Common myeloid progenitor, CD34-positive (primary cell): Measurements from ENCODE around the gene ATF6.

Experiments
- CTCF ChIA-PET: fragments of 350-600 bp; sonication (Branson Sonifier 250); formaldehyde crosslinking; loops from one replicate; lab custom pipeline; 2021; ENCODE audit warnings: antibody characterized with exemption; lab: Charles Lee
- POLR2A ChIA-PET: fragments of 350-600 bp; sonication (Branson Sonifier 250); formaldehyde crosslinking; loops from one replicate; lab custom pipeline; 2021; ENCODE audit warnings: antibody characterized with exemption; lab: Charles Lee
- DNase-seq, 3 donors: peaks; one replicate each; pipeline versions ENCODE4 v3.0.0 to v3.0.0-alpha.2; 2013
- H3K27ac ChIP-seq, 2 experiments: 1 replicate in 1 of 2; 2 replicates in 1 of 2; pipeline ENCODE4 v1.7.0; 2013; ENCODE audit warnings: inconsistent platforms in 2 of 2, low read length in 2 of 2, mild to moderate bottlenecking in 2 of 2, low read depth in 1 of 2, moderate library complexity in 1 of 2; ENCODE audit not compliant: severe bottlenecking in 2 of 2, insufficient read depth in 1 of 2, poor library complexity in 1 of 2
- H3K27me3 ChIP-seq, 5 experiments: replicated peaks in 2 of 5; 1 replicate in 3 of 5; 2 replicates in 2 of 5; pipeline versions ENCODE4 v1.6.1 to v1.7.0; 2013; ENCODE audit warnings: low read length in 4 of 5, mild to moderate bottlenecking in 2 of 5, moderate library complexity in 2 of 5, inconsistent platforms in 1 of 5; ENCODE audit not compliant: insufficient read depth in 5 of 5, control insufficient read depth in 4 of 5
- H3K36me3 ChIP-seq, 4 experiments: 1 replicate in 2 of 4; 2 replicates in 2 of 4; pipeline versions ENCODE4 v1.6.1 to v1.7.0; 2013; ENCODE audit warnings: low read length in 3 of 4, control low read depth in 1 of 4, mild to moderate bottlenecking in 1 of 4; ENCODE audit not compliant: control insufficient read depth in 4 of 4, insufficient read depth in 4 of 4
- H3K4me1 ChIP-seq, 4 experiments: 1 replicate in 3 of 4; 2 replicates in 1 of 4; pipeline versions ENCODE4 v1.6.1 to v1.7.1; 2013; ENCODE audit warnings: low read length in 3 of 4, mild to moderate bottlenecking in 3 of 4, control low read depth in 1 of 4, inconsistent platforms in 1 of 4, moderate library complexity in 1 of 4; ENCODE audit not compliant: control insufficient read depth in 4 of 4, insufficient read depth in 4 of 4; ENCODE audit errors: control extremely low read depth in 1 of 4
- H3K4me3 ChIP-seq, 7 experiments: 1 replicate in 4 of 7; 2 replicates in 3 of 7; pipeline versions ENCODE4 v1.5.1 to v1.7.0; 2013; ENCODE audit warnings: mild to moderate bottlenecking in 7 of 7, low read length in 6 of 7, moderate library complexity in 6 of 7, inconsistent platforms in 2 of 7, low read depth in 2 of 7, control low read depth in 1 of 7; ENCODE audit not compliant: insufficient read depth in 4 of 7, control insufficient read depth in 1 of 7; ENCODE audit errors: extremely low read depth in 1 of 7
- H3K9me3 ChIP-seq, 5 experiments: 1 replicate in 4 of 5; 2 replicates in 1 of 5; pipeline versions ENCODE4 v1.6.1 to v1.7.1; 2013; ENCODE audit warnings: low read length in 4 of 5, mild to moderate bottlenecking in 2 of 5, inconsistent platforms in 1 of 5, low read depth in 1 of 5, moderate library complexity in 1 of 5; ENCODE audit not compliant: control insufficient read depth in 4 of 5, insufficient read depth in 2 of 5; ENCODE audit errors: control extremely low read depth in 1 of 5
- WGBS: methylation state at CpG from one replicate; pipeline ENCODE4 v1.1.5; 2013; ENCODE audit not compliant: insufficient coverage; 5-methylcytosine and 5-hydroxymethylcytosine counted together

Gene ATF6

GRCh38 chr1:161735837-161736236, 30.3 kb upstream of the ATF6 start:
- no peaks in the 10 kb centered on the region for H3K36me3 ChIP-seq
- CTCF ChIA-PET, result interaction anchor here (1.1 to 8.8 kb wide), 2 partner anchors 8 to 165 kb away, joined by 3 to 74 read pairs; no protein-coding TSS in a partner anchor
- peaks cover 5 to 25% (median 12%) of the 10 kb centered on the region in 4 experiments for H3K4me1 ChIP-seq
- POLR2A ChIA-PET, result no interaction called here
- peaks cover 0 to 6% (median 4%) of the 10 kb centered on the region in 5 experiments for H3K27me3 ChIP-seq
- WGBS, result 100% methylated on average over 2 of the region's 3 CpGs
- H3K4me3 ChIP-seq, result no peak overlapping the region
- no peaks in the 10 kb centered on the region for H3K9me3 ChIP-seq
- no peak for DNase-seq
- H3K27ac ChIP-seq, result no peak overlapping the region

DNA sequence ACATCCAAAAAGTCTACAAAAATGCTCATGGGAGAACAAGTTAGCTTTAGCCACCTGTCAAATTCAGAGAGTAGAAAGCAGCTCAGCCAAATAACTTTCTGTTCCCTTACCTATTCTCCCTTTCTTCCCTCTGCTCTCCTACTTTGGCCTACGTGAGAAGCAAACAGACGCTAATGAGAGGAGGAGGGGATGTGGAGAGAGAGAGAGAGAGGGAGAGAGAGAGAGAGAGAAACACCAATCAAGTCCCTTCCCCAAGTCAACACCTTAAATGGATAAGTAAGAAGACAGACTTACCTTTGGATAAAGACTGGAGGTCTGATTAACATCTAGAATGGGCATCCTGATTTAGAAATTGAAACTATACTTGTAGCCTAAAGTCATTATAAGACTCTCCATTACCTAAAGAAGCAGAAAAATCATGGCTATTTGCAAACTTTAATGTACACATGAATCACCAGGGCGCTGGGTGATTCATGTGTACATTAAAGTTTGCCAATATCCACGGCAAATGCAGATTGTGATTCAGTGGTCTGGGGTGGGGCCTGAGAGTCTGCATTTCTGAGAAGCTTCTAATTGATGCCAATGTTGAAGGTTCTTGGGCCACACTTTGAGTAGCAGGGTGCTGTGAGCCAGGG, 29.7 kb upstream of the ATF6 start:
- Histone ChIP-seq H3K9me3 (no peaks in the 10 kb centered on the region), H3K27ac (no peak overlapping the region), H3K27me3 (peaks cover 0 to 6% (median 0%) of the 10 kb centered on the region in 5 experiments), H3K4me3 (no peak overlapping the region), H3K36me3 (no peaks in the 10 kb centered on the region), H3K4me1 (peaks cover 11 to 31% (median 16%) of the 10 kb centered on the region in 4 experiments)
- POLR2A ChIA-PET, result no interaction called here
- DNase-seq, result no peak
- 100% methylated on average over 1 of the region's 4 CpGs for WGBS
- CTCF ChIA-PET, result interaction anchor here (0.7 to 8.8 kb wide), 12 partner anchors 8 to 252 kb away, joined by 3 to 74 read pairs (median 4); partner anchors contain the start of gene DUSP12

DNA sequence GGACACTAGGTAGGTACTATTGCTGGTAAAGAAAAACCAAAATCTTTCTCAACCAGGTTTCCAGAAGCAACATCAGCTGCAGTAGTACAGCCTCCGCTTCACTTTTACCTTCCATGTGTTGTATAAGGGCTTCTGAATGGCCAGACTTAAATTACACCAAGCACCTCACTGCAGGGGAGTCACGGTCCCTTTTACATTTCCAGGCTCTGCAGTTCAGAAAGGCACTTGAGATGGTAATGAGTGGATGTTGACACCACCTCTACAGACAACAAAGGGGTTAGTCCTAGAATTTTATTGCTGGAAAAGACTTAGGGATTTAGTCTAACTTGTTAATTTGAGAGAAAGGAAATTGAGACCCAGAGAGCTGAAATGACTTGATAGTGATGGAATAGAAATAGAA, 28.5 kb upstream of the ATF6 start:
- no peak overlapping the region for H3K27ac ChIP-seq
- H3K36me3 ChIP-seq, result no peaks in the 10 kb centered on the region
- WGBS, result 79% methylated on average over 2 of the region's 2 CpGs
- peaks cover 11 to 34% (median 16%) of the 10 kb centered on the region in 4 experiments for H3K4me1 ChIP-seq
- POLR2A ChIA-PET, result no interaction called here
- CTCF ChIA-PET, result interaction anchor here (0.8 to 8.8 kb wide), 15 partner anchors 9 to 261 kb away, joined by 3 to 74 read pairs (median 4); partner anchors contain the start of gene DUSP12
- H3K9me3 ChIP-seq, result no peaks in the 10 kb centered on the region
- no peak overlapping the region for H3K4me3 ChIP-seq
- DNase-seq, result no peak
- H3K27me3 ChIP-seq, result peaks cover 0 to 1% (median 0%) of the 10 kb centered on the region in 5 experiments

DNA sequence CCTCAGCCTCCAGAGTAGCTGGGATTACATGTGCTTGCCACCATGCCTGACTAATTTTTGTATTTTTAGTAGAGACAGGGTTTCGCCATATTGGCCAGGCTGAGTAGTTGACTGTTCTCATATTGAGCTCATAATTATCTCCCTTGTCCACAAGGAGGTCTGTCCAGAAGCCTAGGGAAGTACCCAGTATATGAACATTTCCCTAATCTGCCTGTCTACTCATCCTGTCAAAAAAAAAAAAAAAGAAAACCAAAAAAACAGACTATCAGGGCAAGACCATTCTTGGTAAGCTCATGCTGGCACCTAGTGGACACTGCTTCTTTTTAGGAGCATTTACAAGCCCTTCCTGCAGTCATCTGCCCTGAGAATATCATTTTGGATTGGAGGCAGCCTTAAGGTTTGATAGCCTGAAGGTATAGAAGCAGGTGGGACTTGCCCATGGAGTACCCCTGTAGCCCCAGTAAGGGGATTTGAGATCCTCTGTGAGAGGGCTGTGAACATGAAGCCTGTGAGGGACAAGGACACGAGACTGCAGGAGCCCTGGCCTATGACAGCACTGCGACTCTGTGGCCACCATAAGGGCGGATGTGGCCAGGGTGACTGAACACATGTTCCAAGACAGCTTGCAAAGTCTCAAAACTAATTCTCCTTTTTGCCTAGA, 27.4 kb upstream of the ATF6 start:
- peaks cover 11 to 30% (median 16%) of the 10 kb centered on the region in 4 experiments for H3K4me1 ChIP-seq
- no peak overlapping the region for H3K27ac ChIP-seq
- no peaks in the 10 kb centered on the region for H3K9me3 ChIP-seq
- no peaks in the 10 kb centered on the region for H3K27me3 ChIP-seq
- 62% methylated on average over 3 of the region's 4 CpGs for WGBS
- ChIA-PET CTCF (interaction anchor here (0.8 to 8.8 kb wide), 15 partner anchors 10 to 298 kb away, joined by 3 to 74 read pairs (median 4); partner anchors contain the start of gene DUSP12), POLR2A (no interaction called here)
- peak; percentile 79 to 85 (median 82) for DNase-seq
- no peak overlapping the region for H3K4me3 ChIP-seq
- H3K36me3 ChIP-seq, result no peaks in the 10 kb centered on the region

DNA sequence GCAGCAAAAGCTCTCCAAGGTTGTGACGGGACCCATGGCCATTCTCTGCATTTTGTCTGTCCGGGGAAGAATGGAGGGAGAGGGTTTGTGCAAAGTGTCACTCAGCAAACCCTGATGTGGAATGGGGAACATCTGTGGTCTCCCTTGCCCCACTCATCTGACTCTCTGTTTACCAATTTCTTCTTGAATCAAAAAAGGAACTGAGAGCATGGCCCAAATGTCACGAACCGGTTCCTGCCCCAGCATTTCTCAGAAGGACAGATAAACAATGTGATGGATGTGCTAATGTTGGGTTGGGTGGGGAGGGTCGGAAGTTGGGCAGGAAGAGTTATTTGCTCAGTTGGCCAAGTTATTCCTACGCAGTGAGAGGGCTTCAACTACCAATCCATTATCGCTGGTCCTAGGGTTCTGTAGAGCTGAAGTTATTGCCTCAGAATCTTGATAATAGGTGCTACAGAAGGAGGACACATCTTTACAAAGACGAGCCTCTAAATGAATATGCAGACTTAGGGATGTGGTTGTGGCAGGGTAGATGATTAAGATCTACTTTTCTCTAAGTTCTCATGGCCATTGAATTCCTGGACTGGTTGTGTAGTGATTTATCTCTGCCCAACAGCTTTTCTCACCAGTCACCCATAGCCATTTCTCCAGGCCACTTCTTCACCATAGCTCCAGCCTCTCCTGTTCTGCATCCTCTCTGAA, 26.1 kb upstream of the ATF6 start:
- 49% methylated on average over 6 of the region's 8 CpGs for WGBS
- H3K4me3 ChIP-seq, result no peak overlapping the region
- H3K4me1 ChIP-seq, result peaks cover 11 to 30% (median 16%) of the 10 kb centered on the region in 4 experiments
- ChIA-PET CTCF (interaction anchor here (0.6 to 8.8 kb wide), 12 partner anchors 8 to 260 kb away, joined by 3 to 74 read pairs (median 5); partner anchors contain the start of gene DUSP12), POLR2A (no interaction called here)
- H3K27ac ChIP-seq, result no peak overlapping the region
- no peaks in the 10 kb centered on the region for H3K27me3 ChIP-seq
- H3K9me3 ChIP-seq, result no peaks in the 10 kb centered on the region
- no peaks in the 10 kb centered on the region for H3K36me3 ChIP-seq
- DNase-seq, result peak in 1 of 3 donors; percentile 31

GRCh38 chr1:161740921-161741320, 25.2 kb upstream of the ATF6 start:
- Histone ChIP-seq H3K27me3 (no peaks in the 10 kb centered on the region), H3K36me3 (no peaks in the 10 kb centered on the region), H3K4me3 (no peak overlapping the region), H3K27ac (no peak overlapping the region), H3K4me1 (peaks cover 11 to 30% (median 16%) of the 10 kb centered on the region in 4 experiments), H3K9me3 (no peaks in the 10 kb centered on the region)
- ChIA-PET POLR2A (no interaction called here), CTCF (interaction anchor here (1.2 to 8.8 kb wide), 8 partner anchors 8 to 257 kb away, joined by 3 to 74 read pairs (median 11); partner anchors contain the start of gene DUSP12)
- peak in 2 of 3 donors; percentile 55 to 57 for DNase-seq
- whole genome bisulfite sequencing, result no CpG with 5 or more reads among the region's 6 CpGs
